ENCODE results near the gene TRIM49.
"Not testable (repeated sequence)": the region's sequence is repeated elsewhere in the genome, so short reads cannot be mapped to it uniquely, and the experiment has no call there.

The TRIM49 gene

GRCh38 chr11:89808475-89808874 lies at the start of gene TRIM49:
Gene TRIM49, minus strand, starts transcription at chr11:89808575. Its CDS starts 4,106 bp downstream, at chr11:89804469.
- not testable (repeated sequence) for DNase-seq, ATAC-seq

- not testable (repeated sequence) for ATAC-seq, DNase-seq
Measured at GRCh38 chr11:89826694-89827093, 18.3 kb upstream of the TRIM49 start.

GRCh38 chr11:89820008-89820407 lies 11.6 kb upstream of the TRIM49 start:
- ATAC-seq, DNase-seq: not testable (repeated sequence)

- ATAC-seq, DNase-seq: not testable (repeated sequence)
Measured at GRCh38 chr11:89813535-89813934, 5.2 kb upstream of the TRIM49 start.

- DNase-seq, ATAC-seq: not testable (repeated sequence)
Measured at GRCh38 chr11:89787506-89788063, 20.8 kb downstream of the TRIM49 start.

- not testable (repeated sequence) for ATAC-seq, DNase-seq
Measured at GRCh38 chr11:89785726-89786125, 22.6 kb downstream of the TRIM49 start.

GRCh38 chr11:89750822-89751221 lies 57.6 kb downstream of the TRIM49 start:
- not testable (repeated sequence) for ATAC-seq

More at GRCh38 chr11:89750822-89751221, 57.6 kb downstream of the TRIM49 start:
- DNase-seq: not testable (repeated sequence)

All from stimulated activated naive CD8-positive, alpha-beta T cell treated with anti-CD3 and anti-CD28 coated beads, Interleukin-15, Interleukin-2, amounts not matched to agents 100 U/mL and 50 U/mL, for 24 hours (primary cell).